PC-9 (cell line): ENCODE results near the gene NBDY.

Source experiments
- CTCF ChIP-seq: fragments of 200-600 bp; sonication (generic); conservative IDR thresholded peaks from 2 replicates; pipeline ENCODE4 v1.6.1; 2017; ENCODE audit warnings: mixed run types, antibody characterized with exemption, mild to moderate bottlenecking, moderate library complexity
- EZH2 ChIP-seq: fragments of 200-600 bp; sonication (generic); IDR thresholded peaks from 2 replicates; pipeline ENCODE4 v1.8.0; 2017; ENCODE audit warnings: antibody characterized with exemption, low read depth

GRCh38 chrX:56782791-56783449 is 53.9 kb downstream of the NBDY start:
- TF ChIP-seq CTCF, result no peak
- TF ChIP-seq EZH2, result no peak
